ENCODE results near the gene SMAD4. TPM values are rescaled to one million over a fixed set of nuclear protein-coding genes. Genes with fewer than 3 reads are reported as not detected.
"Not testable (repeated sequence)": the region's sequence is repeated elsewhere in the genome, so short reads cannot be mapped to it uniquely, and the experiment has no call there.

The SMAD4 gene
- polyA plus RNA-seq, 4 donors: 16.8 to 88.5 (median 19.7) TPM

- no peak for DNase-seq
- Histone ChIP-seq H3K4me1 (ENCODE audit: control insufficient read depth in 3 of 3, insufficient read depth in 2 of 3, low read depth in 1 of 3, low read length in 2 of 3) (no peaks in the 10 kb centered on the region), H3K9me3 (ENCODE audit: control insufficient read depth in 2 of 2, insufficient read depth in 1 of 2, low read depth in 1 of 2, low read length in 1 of 2) (no peaks in the 10 kb centered on the region), H3K27me3 (ENCODE audit: control insufficient read depth in 3 of 3, insufficient read depth in 3 of 3, low read length in 3 of 3) (no peaks in the 10 kb centered on the region), H3K4me3 (ENCODE audit: low read depth in 1 of 3, low read length in 3 of 3) (no peak overlapping the region), H3K36me3 (ENCODE audit: control insufficient read depth in 3 of 3, insufficient read depth in 2 of 3, low read depth in 1 of 3, low read length in 3 of 3) (peaks cover 0 to 3% (median 0%) of the 10 kb centered on the region in 3 donors), H3K27ac (ENCODE audit: low read depth in 1 of 3, low read length in 2 of 3) (peak overlapping the region in 1 of 3 donors; percentile 20)
- FAIRE-seq: no peak
- WGBS, 3 donors: 75 to 89% (median 84%) methylated on average over 3 of the region's 3 CpGs
These were observed 37.7 kb upstream of the SMAD4 start for GRCh38 chr18:50992351-50992762.

GRCh38 chr18:50994031-50994430 is 36.0 kb upstream of the SMAD4 start:
- FAIRE-seq: no peak
- whole genome bisulfite sequencing, 3 donors: 90 to 100% (median 95%) methylated on average over 2 of the region's 2 CpGs
- no peaks in the 10 kb centered on the region for H3K4me1 ChIP-seq (ENCODE audit: control insufficient read depth in 3 of 3, insufficient read depth in 2 of 3, low read depth in 1 of 3, low read length in 2 of 3)
- no peak overlapping the region for H3K4me3 ChIP-seq (ENCODE audit: low read depth in 1 of 3, low read length in 3 of 3)
- no peaks in the 10 kb centered on the region for H3K36me3 ChIP-seq (ENCODE audit: control insufficient read depth in 3 of 3, insufficient read depth in 2 of 3, low read depth in 1 of 3, low read length in 3 of 3)
- no peak for DNase-seq
- peaks cover 0 to 5% of the 10 kb centered on the region in 2 donors for H3K9me3 ChIP-seq (ENCODE audit: control insufficient read depth in 2 of 2, insufficient read depth in 1 of 2, low read depth in 1 of 2, low read length in 1 of 2)
- no peak overlapping the region for H3K27ac ChIP-seq (ENCODE audit: low read depth in 1 of 3, low read length in 2 of 3)
- no peaks in the 10 kb centered on the region for H3K27me3 ChIP-seq (ENCODE audit: control insufficient read depth in 3 of 3, insufficient read depth in 3 of 3, low read length in 3 of 3)

- not testable (repeated sequence) for H3K9me3 ChIP-seq (ENCODE audit: control insufficient read depth in 2 of 2, insufficient read depth in 1 of 2, low read depth in 1 of 2, low read length in 1 of 2); H3K36me3 ChIP-seq (ENCODE audit: control insufficient read depth in 3 of 3, insufficient read depth in 2 of 3, low read depth in 1 of 3, low read length in 3 of 3); H3K4me1 ChIP-seq (ENCODE audit: control insufficient read depth in 3 of 3, insufficient read depth in 2 of 3, low read depth in 1 of 3, low read length in 2 of 3); H3K4me3 ChIP-seq (ENCODE audit: low read depth in 1 of 3, low read length in 3 of 3); DNase-seq; H3K27ac ChIP-seq (ENCODE audit: low read depth in 1 of 3, low read length in 2 of 3); FAIRE-seq; H3K27me3 ChIP-seq (ENCODE audit: control insufficient read depth in 3 of 3, insufficient read depth in 3 of 3, low read length in 3 of 3)
- WGBS, 3 donors: 91 to 95% (median 95%) methylated on average over 2 of the region's 2 CpGs
These were observed 26.8 kb upstream of the SMAD4 start for GRCh38 chr18:51003174-51003573.

GRCh38 chr18:51006061-51006818 is 23.8 kb upstream of the SMAD4 start:
- Histone ChIP-seq H3K27ac (ENCODE audit: low read depth in 1 of 3, low read length in 2 of 3) (no peak overlapping the region), H3K4me3 (ENCODE audit: low read depth in 1 of 3, low read length in 3 of 3) (no peak overlapping the region), H3K4me1 (ENCODE audit: control insufficient read depth in 3 of 3, insufficient read depth in 2 of 3, low read depth in 1 of 3, low read length in 2 of 3) (peaks cover 0 to 6% (median 0%) of the 10 kb centered on the region in 3 donors), H3K36me3 (ENCODE audit: control insufficient read depth in 3 of 3, insufficient read depth in 2 of 3, low read depth in 1 of 3, low read length in 3 of 3) (no peaks in the 10 kb centered on the region), H3K9me3 (ENCODE audit: control insufficient read depth in 2 of 2, insufficient read depth in 1 of 2, low read depth in 1 of 2, low read length in 1 of 2) (no peaks in the 10 kb centered on the region), H3K27me3 (ENCODE audit: control insufficient read depth in 3 of 3, insufficient read depth in 3 of 3, low read length in 3 of 3) (no peaks in the 10 kb centered on the region)
- 90 to 98% (median 97%) methylated on average over 5 of the region's 5 CpGs for WGBS, 3 donors
- FAIRE-seq: no peak
- no peak for DNase-seq

- Histone ChIP-seq H3K9me3 (ENCODE audit: control insufficient read depth in 2 of 2, insufficient read depth in 1 of 2, low read depth in 1 of 2, low read length in 1 of 2) (no peaks in the 10 kb centered on the region), H3K4me3 (ENCODE audit: low read depth in 1 of 3, low read length in 3 of 3) (no peak overlapping the region), H3K27ac (ENCODE audit: low read depth in 1 of 3, low read length in 2 of 3) (no peak overlapping the region), H3K36me3 (ENCODE audit: control insufficient read depth in 3 of 3, insufficient read depth in 2 of 3, low read depth in 1 of 3, low read length in 3 of 3) (no peaks in the 10 kb centered on the region), H3K4me1 (ENCODE audit: control insufficient read depth in 3 of 3, insufficient read depth in 2 of 3, low read depth in 1 of 3, low read length in 2 of 3) (peaks cover 0 to 6% (median 0%) of the 10 kb centered on the region in 3 donors), H3K27me3 (ENCODE audit: control insufficient read depth in 3 of 3, insufficient read depth in 3 of 3, low read length in 3 of 3) (no peaks in the 10 kb centered on the region)
- DNase-seq: peak in 1 of 2 donors; percentile 25
- WGBS, 3 donors: 64 to 75% (median 65%) methylated on average over 12 to 13 of the region's 13 CpGs
- no peak for FAIRE-seq
These were observed 22.8 kb upstream of the SMAD4 start for GRCh38 chr18:51006948-51007789.

- no peaks in the 10 kb centered on the region for H3K36me3 ChIP-seq (ENCODE audit: control insufficient read depth in 3 of 3, insufficient read depth in 2 of 3, low read depth in 1 of 3, low read length in 3 of 3)
- H3K27me3 ChIP-seq (ENCODE audit: control insufficient read depth in 3 of 3, insufficient read depth in 3 of 3, low read length in 3 of 3): no peaks in the 10 kb centered on the region
- FAIRE-seq (no peak), DNase-seq (no peak)
- peaks cover 0 to 6% (median 0%) of the 10 kb centered on the region in 3 donors for H3K4me1 ChIP-seq (ENCODE audit: control insufficient read depth in 3 of 3, insufficient read depth in 2 of 3, low read depth in 1 of 3, low read length in 2 of 3)
- no peak overlapping the region for H3K27ac ChIP-seq (ENCODE audit: low read depth in 1 of 3, low read length in 2 of 3)
- 65 to 91% (median 90%) methylated on average over 1 of the region's 1 CpG for WGBS, 3 donors
- no peak overlapping the region for H3K4me3 ChIP-seq (ENCODE audit: low read depth in 1 of 3, low read length in 3 of 3)
- H3K9me3 ChIP-seq (ENCODE audit: control insufficient read depth in 2 of 2, insufficient read depth in 1 of 2, low read depth in 1 of 2, low read length in 1 of 2): no peaks in the 10 kb centered on the region
These were observed 22.2 kb upstream of the SMAD4 start for GRCh38 chr18:51007790-51008139.

- Histone ChIP-seq H3K27me3 (ENCODE audit: control insufficient read depth in 3 of 3, insufficient read depth in 3 of 3, low read length in 3 of 3) (no peaks in the 10 kb centered on the region), H3K4me3 (ENCODE audit: low read depth in 1 of 3, low read length in 3 of 3) (no peak overlapping the region), H3K9me3 (ENCODE audit: control insufficient read depth in 2 of 2, insufficient read depth in 1 of 2, low read depth in 1 of 2, low read length in 1 of 2) (no peaks in the 10 kb centered on the region), H3K27ac (ENCODE audit: low read depth in 1 of 3, low read length in 2 of 3) (no peak overlapping the region), H3K4me1 (ENCODE audit: control insufficient read depth in 3 of 3, insufficient read depth in 2 of 3, low read depth in 1 of 3, low read length in 2 of 3) (peaks cover 0 to 6% (median 0%) of the 10 kb centered on the region in 3 donors), H3K36me3 (ENCODE audit: control insufficient read depth in 3 of 3, insufficient read depth in 2 of 3, low read depth in 1 of 3, low read length in 3 of 3) (no peaks in the 10 kb centered on the region)
- FAIRE-seq (no peak), DNase-seq (no peak)
These were observed 20.9 kb upstream of the SMAD4 start for GRCh38 chr18:51009072-51009471.

GRCh38 chr18:51010218-51010617 is 19.8 kb upstream of the SMAD4 start:
- Histone ChIP-seq H3K27me3 (ENCODE audit: control insufficient read depth in 3 of 3, insufficient read depth in 3 of 3, low read length in 3 of 3) (no peaks in the 10 kb centered on the region), H3K9me3 (ENCODE audit: control insufficient read depth in 2 of 2, insufficient read depth in 1 of 2, low read depth in 1 of 2, low read length in 1 of 2) (peaks cover 0 to 4% of the 10 kb centered on the region in 2 donors), H3K27ac (ENCODE audit: low read depth in 1 of 3, low read length in 2 of 3) (no peak overlapping the region), H3K4me3 (ENCODE audit: low read depth in 1 of 3, low read length in 3 of 3) (no peak overlapping the region), H3K4me1 (ENCODE audit: control insufficient read depth in 3 of 3, insufficient read depth in 2 of 3, low read depth in 1 of 3, low read length in 2 of 3) (peaks cover 0 to 6% (median 0%) of the 10 kb centered on the region in 3 donors), H3K36me3 (ENCODE audit: control insufficient read depth in 3 of 3, insufficient read depth in 2 of 3, low read depth in 1 of 3, low read length in 3 of 3) (no peaks in the 10 kb centered on the region)
- FAIRE-seq (no peak), DNase-seq (no peak)

Data from small intestine (tissue), 7 donors.